GM12873 (cell line): ENCODE data around the gene HSPB6.

ENCODE experiments used
- TF ChIP-seq, protein P1 (sequence below): IDR thresholded peaks from 2 replicates; pipeline ENCODE4 v1.5.1; 2012; ENCODE audit warnings: low read depth, mild to moderate bottlenecking, moderate library complexity, low read length, control low read depth; ENCODE audit not compliant: insufficient read depth; ENCODE audit errors: missing control alignments

The HSPB6 gene

DNA sequence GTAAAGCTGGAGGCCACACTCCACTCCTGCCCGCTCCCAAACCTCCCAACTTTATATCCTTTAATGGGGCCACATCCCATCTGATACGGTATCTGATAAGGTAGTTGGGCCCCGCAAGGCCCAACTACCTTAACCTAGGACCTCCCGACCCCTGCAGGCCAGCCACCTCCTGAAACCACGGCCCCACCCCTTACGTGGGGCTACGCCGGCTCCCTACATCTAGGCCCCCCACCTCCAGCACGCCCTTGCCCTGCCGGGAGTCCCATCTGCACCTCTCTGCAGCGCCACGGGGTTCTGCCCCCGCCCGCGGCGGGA, 16.8 kb downstream of the HSPB6 start:
- TF ChIP-seq, protein P1, sequence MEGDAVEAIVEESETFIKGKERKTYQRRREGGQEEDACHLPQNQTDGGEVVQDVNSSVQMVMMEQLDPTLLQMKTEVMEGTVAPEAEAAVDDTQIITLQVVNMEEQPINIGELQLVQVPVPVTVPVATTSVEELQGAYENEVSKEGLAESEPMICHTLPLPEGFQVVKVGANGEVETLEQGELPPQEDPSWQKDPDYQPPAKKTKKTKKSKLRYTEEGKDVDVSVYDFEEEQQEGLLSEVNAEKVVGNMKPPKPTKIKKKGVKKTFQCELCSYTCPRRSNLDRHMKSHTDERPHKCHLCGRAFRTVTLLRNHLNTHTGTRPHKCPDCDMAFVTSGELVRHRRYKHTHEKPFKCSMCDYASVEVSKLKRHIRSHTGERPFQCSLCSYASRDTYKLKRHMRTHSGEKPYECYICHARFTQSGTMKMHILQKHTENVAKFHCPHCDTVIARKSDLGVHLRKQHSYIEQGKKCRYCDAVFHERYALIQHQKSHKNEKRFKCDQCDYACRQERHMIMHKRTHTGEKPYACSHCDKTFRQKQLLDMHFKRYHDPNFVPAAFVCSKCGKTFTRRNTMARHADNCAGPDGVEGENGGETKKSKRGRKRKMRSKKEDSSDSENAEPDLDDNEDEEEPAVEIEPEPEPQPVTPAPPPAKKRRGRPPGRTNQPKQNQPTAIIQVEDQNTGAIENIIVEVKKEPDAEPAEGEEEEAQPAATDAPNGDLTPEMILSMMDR = no peak

DNA sequence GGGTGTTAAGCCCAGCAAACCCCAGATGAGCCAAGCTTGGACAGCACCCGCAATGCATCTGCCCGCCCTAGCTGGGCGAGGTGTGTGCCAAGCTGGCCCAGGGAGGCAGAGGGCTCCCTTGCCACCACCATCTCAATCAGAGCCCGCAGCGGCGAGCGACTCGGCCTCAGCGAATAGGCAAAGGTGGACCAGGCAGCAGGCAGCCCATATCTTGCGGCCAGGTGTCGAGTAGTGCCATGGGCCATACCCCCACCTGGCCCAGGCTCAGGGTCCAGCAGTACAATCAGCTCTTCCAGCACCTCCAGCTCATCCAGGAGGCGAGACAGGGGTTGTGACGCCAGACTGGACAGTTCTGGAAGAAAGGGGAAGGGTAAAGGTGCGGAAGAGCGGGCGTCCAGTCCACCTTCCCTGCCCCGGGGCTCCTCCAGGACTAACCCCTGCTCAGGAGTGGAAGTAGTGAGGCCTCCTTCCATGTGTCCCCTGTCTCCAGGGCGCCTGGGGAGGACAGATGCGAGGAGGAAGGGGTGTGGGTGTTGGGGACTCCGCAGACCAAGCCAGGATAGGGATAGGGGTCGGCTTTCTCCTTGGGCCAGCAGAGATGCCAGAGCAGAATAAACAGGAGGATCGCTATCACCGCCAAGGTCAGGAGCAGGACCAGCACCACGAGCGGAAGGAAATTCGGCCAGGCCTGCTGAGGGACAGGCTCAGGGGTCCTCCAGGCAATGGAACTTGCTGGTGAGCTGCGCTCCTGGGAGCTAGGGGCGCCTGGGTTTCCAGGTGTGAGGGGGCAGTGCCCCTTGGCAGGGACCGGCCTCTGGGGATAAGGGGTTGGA, 17.3 kb downstream of the HSPB6 start:
- TF ChIP-seq, protein P1 = no peak

DNA sequence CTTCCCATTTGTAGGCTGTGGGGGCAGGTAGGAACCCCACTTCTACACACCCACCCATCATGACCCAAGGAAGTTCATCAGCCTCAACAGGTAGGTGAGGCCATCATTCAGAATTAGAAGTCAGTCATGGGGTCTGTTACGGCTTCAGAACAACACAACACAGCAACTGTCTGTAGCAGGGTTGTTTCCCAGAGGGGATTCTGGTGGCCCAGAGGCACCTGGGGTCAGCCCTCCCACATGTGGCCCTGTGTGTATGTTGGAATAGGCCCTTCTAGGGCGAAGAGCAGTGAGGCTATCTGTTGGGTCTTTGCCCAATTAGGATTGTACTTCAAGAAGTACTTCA, 18.0 kb downstream of the HSPB6 start:
- TF ChIP-seq, protein P1 = no peak

DNA sequence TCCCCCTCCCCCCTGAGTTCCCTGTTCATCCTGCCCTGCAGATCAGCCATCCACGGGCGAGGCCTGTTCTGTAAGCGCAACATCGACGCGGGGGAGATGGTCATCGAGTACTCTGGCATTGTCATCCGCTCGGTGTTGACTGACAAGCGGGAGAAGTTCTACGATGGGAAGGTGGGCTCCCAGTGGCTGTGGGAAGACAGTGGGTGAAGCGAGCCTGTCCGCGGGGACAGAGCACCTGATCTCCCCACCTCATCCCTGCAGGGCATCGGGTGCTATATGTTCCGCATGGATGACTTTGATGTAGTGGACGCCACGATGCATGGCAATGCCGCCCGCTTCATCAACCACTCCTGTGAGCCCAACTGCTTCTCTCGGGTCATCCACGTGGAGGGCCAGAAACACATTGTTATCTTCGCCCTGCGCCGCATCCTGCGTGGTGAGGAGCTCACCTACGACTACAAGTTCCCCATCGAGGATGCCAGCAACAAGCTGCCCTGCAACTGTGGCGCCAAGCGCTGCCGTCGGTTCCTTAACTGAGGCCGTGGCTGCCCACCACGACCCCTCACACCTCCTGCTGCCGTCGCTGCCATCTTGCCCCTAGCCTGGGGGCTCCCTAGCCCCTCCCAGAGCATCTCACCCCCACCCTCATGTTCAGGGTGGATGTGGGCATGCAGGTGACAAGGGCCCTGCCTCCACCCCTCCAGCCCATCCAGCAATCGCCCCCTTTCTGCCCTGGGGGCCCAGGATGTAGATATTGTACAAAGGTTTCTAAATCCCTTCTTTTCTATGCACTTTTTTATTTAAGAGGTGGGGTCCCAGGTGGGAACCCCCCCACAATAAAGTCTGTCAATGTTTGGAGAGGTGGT, 18.6 kb downstream of the HSPB6 start:
- TF ChIP-seq, protein P1 = no peak

DNA sequence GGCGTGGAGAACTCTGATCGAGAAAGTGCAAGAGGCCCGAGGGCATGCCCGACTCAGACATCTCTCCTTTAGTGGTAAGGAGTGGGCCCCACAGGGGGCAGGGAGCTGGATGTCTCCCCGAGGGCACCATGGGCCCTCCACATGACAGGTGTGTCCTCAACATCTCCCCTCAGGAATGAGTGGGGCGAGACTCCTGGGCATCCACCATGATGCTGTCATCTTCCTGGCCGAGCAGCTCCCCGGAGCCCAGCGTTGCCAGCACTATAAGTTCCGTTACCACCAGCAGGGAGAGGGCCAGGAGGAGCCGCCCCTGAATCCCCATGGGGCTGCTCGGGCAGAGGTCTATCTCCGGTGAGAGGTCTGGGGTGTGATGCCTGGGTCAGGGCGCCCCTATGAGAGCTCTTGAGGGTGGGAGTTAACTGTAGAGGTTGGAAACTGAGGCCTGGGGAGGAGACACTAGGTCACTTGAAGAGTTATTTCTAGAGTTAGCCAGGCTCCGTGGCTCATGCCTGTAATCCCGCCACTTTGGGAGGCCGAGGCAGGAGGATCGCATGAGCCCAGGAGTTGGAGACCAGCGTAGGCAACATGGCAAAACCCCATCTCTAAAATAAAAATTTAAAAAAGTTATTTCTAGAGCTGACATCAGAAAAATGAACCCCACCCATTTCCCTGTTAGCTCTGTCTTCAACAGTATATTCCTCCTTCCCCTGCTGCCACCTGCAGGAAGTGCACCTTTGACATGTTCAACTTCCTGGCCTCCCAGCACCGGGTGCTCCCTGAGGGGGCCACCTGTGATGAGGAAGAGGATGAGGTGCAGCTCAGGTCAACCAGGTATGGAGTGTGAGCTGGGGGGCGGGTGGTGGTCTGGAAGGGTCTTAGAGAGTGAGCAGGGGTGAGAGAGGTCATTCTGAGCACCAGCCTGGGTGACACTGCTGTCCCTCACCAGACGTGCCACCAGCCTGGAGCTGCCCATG, 19.6 kb downstream of the HSPB6 start:
- TF ChIP-seq, protein P1 = peak; percentile 42

DNA sequence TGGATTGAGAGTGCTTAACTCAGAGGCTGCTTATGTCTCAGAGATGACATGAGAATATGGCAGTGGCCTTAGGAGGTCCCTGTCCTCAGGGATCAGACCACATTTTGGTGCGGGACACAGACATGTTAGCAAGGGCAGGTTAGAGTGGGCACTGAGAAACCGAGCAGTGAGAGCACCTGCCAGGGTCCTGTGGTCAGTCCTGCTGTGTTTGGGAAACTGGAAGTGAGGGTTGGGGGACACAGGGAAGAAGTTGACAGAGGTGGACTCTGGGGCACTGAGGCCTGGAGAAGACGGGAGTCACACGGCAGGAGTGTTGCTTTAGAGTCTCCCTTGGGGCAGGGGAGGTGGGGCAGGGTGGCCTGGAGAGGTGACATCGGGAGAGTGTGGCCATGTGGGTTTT, 21.9 kb downstream of the HSPB6 start:
- TF ChIP-seq, protein P1 = no peak
